SK-N-SH treated with all-trans-retinoic acid at 6 μM for 48 hours (cell line): ENCODE results near the gene GSC2.

Experiments
- ATAC-seq: fragments of 200-7000 bp; cut with Tn5 transposase; 3 replicates; pipeline ENCODE4 v1.9.1; 2020; ENCODE audit warnings: mild to moderate bottlenecking, moderate library complexity
- ARNTL ChIP-seq: fragments of 450-650 bp; formaldehyde crosslinking; IDR thresholded peaks from 2 replicates; pipeline ENCODE4 v1.5.0; 2020; ENCODE audit warnings: low read depth, mild to moderate bottlenecking, moderate library complexity, borderline replicate concordance
- BACH2 ChIP-seq: fragments of 250-450 bp; sonication (Bioruptor Pico); IDR thresholded peaks from 2 replicates; pipeline ENCODE4 v1.9.0; 2021; ENCODE audit warnings: mild to moderate bottlenecking, borderline replicate concordance
- CREB5 ChIP-seq: fragments of 250-450 bp; sonication (Bioruptor Pico); IDR thresholded peaks from 2 replicates; pipeline ENCODE4 v1.5.1; 2020; ENCODE audit warnings: low read depth, mild to moderate bottlenecking, moderate library complexity
- CSDC2 ChIP-seq: fragments of 250-450 bp; sonication (Bioruptor Pico); IDR thresholded peaks from 2 replicates; pipeline ENCODE4 v1.5.0; 2020; ENCODE audit warnings: mild to moderate bottlenecking, moderate library complexity
- GLIS3 ChIP-seq: fragments of 250-450 bp; sonication (Bioruptor Pico); IDR thresholded peaks from 2 replicates; pipeline ENCODE4 v1.5.0; 2020; ENCODE audit warnings: mild to moderate bottlenecking, moderate library complexity
- OSR1 ChIP-seq: fragments of 250-450 bp; sonication (Bioruptor Pico); IDR thresholded peaks from 2 replicates; pipeline ENCODE4 v1.8.0; 2022; ENCODE audit warnings: moderate library complexity, mild to moderate bottlenecking, inconsistent platforms
- POU6F1 ChIP-seq: fragments of 250-450 bp; sonication (Bioruptor Pico); IDR thresholded peaks from 2 replicates; pipeline ENCODE4 v1.8.0; 2021; ENCODE audit warnings: low read depth, mild to moderate bottlenecking, moderate library complexity, borderline replicate concordance
- PPARA ChIP-seq: fragments of 250-450 bp; sonication (Bioruptor Pico); IDR thresholded peaks from 2 replicates; pipeline ENCODE4 v1.5.0; 2020; ENCODE audit warnings: mild to moderate bottlenecking, borderline replicate concordance
- RARB ChIP-seq: fragments of 250-450 bp; sonication (Bioruptor Pico); IDR thresholded peaks from 2 replicates; pipeline ENCODE4 v1.8.0; 2021; ENCODE audit warnings: mild to moderate bottlenecking, moderate library complexity
- SNAI2 ChIP-seq: fragments of 250-450 bp; sonication (Bioruptor Pico); IDR thresholded peaks from 2 replicates; pipeline ENCODE4 v1.5.0; 2020; ENCODE audit warnings: mild to moderate bottlenecking, moderate library complexity
- TOX ChIP-seq: fragments of 250-450 bp; sonication (Bioruptor Pico); IDR thresholded peaks from 2 replicates; pipeline ENCODE4 v1.8.0; 2021; ENCODE audit warnings: mild to moderate bottlenecking, moderate library complexity, borderline replicate concordance
- TSHZ2 ChIP-seq: fragments of 250-450 bp; sonication (Bioruptor Pico); IDR thresholded peaks from 2 replicates; pipeline ENCODE4 v1.5.0; 2020; ENCODE audit warnings: mild to moderate bottlenecking, moderate library complexity
- ZC3H10 ChIP-seq: fragments of 250-450 bp; sonication (Bioruptor Pico); IDR thresholded peaks from 2 replicates; pipeline ENCODE4 v1.5.1; 2021; ENCODE audit warnings: mild to moderate bottlenecking, moderate library complexity
- ZFP3 ChIP-seq: fragments of 250-450 bp; sonication (Bioruptor Pico); IDR thresholded peaks from 2 replicates; pipeline ENCODE4 v1.5.0; 2020; ENCODE audit warnings: mild to moderate bottlenecking, moderate library complexity
- ZFP30 ChIP-seq: fragments of 450-650 bp; formaldehyde crosslinking; IDR thresholded peaks from 2 replicates; pipeline ENCODE4 v1.5.0; 2022; ENCODE audit warnings: mild to moderate bottlenecking, moderate library complexity
- ZNF565 ChIP-seq: fragments of 450-650 bp; formaldehyde crosslinking; conservative IDR thresholded peaks from 2 replicates; pipeline ENCODE4 v1.5.0; 2020; ENCODE audit warnings: low read depth, mild to moderate bottlenecking, moderate library complexity
- ZNF70 ChIP-seq: fragments of 450-650 bp; formaldehyde crosslinking; IDR thresholded peaks from 2 replicates; pipeline ENCODE4 v1.5.0; 2020; ENCODE audit warnings: mild to moderate bottlenecking, moderate library complexity
- ZNF8 ChIP-seq: fragments of 450-650 bp; formaldehyde crosslinking; IDR thresholded peaks from 2 replicates; pipeline ENCODE4 v1.5.0; 2020; ENCODE audit warnings: mild to moderate bottlenecking, moderate library complexity

Gene GSC2

GRCh38 chr22:19182472-19183157, 32.5 kb upstream of the GSC2 start:
- no peak for ATAC-seq
- TF ChIP-seq TSHZ2 (CRISPR knock-in tag) (no peak), POU6F1 (no peak), BACH2 (CRISPR knock-in tag) (no peak), ZC3H10 (CRISPR knock-in tag) (no peak), CSDC2 (CRISPR knock-in tag) (no peak)

GRCh38 chr22:19181786-19182471, 31.8 kb upstream of the GSC2 start:
- no peak for TF ChIP-seq ZNF70 (CRISPR knock-in tag)
- no peak for TF ChIP-seq RARB (CRISPR knock-in tag)
- TF ChIP-seq GLIS3 (CRISPR knock-in tag) = no peak
- no peak for TF ChIP-seq CSDC2 (CRISPR knock-in tag)
- no peak for TF ChIP-seq PPARA
- no peak for TF ChIP-seq ARNTL (CRISPR knock-in tag)
- TF ChIP-seq TOX (CRISPR knock-in tag) = no peak
- TF ChIP-seq TSHZ2 (CRISPR knock-in tag) = no peak
- no peak for TF ChIP-seq OSR1
- TF ChIP-seq ZNF565 (CRISPR knock-in tag) = no peak
- TF ChIP-seq ZFP30 = no peak
- TF ChIP-seq SNAI2 = no peak
- TF ChIP-seq BACH2 (CRISPR knock-in tag) = no peak
- no peak for TF ChIP-seq ZNF8 (CRISPR knock-in tag)
- TF ChIP-seq CREB5 (CRISPR knock-in tag) = no peak
- TF ChIP-seq ZFP3 (CRISPR knock-in tag) = no peak
- no peak for TF ChIP-seq ZC3H10 (CRISPR knock-in tag)
- no peak for TF ChIP-seq POU6F1
- ATAC-seq = no peak
